ENCODE measurements around the gene UBXN7.

DNA sequence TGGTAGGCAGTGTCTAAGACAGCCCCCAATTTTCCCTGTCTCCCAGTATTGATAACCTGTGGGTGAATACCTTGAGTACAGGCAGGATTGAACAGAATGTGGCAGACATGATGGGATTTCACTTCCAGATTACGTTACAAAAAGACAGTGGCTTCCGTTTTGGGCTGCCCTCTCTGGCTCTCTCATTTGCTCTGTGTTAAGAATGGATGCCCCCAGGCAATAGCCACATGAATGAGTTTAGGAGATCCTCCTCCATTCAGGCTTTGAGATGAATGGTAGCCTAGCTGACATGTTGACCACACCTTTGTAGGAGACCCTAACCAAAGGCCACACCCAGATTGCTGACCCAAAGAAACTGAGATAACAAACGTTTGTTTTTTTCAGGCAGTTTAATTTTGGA, 34.3 kb downstream of the UBXN7 start:
- TF ChIP-seq, protein P1, sequence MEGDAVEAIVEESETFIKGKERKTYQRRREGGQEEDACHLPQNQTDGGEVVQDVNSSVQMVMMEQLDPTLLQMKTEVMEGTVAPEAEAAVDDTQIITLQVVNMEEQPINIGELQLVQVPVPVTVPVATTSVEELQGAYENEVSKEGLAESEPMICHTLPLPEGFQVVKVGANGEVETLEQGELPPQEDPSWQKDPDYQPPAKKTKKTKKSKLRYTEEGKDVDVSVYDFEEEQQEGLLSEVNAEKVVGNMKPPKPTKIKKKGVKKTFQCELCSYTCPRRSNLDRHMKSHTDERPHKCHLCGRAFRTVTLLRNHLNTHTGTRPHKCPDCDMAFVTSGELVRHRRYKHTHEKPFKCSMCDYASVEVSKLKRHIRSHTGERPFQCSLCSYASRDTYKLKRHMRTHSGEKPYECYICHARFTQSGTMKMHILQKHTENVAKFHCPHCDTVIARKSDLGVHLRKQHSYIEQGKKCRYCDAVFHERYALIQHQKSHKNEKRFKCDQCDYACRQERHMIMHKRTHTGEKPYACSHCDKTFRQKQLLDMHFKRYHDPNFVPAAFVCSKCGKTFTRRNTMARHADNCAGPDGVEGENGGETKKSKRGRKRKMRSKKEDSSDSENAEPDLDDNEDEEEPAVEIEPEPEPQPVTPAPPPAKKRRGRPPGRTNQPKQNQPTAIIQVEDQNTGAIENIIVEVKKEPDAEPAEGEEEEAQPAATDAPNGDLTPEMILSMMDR (IDR thresholded peaks at IDR 0.05 in 2 of 3, conservative IDR thresholded peaks at IDR 0.05 in 1 of 3; ENCODE audit: borderline replicate concordance in 1 of 3, insufficient read depth in 1 of 3, low read depth in 2 of 3, low read length in 2 of 3), result no peak
- TF ChIP-seq POLR2AphosphoS5 (IDR thresholded peaks at IDR 0.05; ENCODE audit: low read depth, low read length), result no peak
- TF ChIP-seq, protein P2, sequence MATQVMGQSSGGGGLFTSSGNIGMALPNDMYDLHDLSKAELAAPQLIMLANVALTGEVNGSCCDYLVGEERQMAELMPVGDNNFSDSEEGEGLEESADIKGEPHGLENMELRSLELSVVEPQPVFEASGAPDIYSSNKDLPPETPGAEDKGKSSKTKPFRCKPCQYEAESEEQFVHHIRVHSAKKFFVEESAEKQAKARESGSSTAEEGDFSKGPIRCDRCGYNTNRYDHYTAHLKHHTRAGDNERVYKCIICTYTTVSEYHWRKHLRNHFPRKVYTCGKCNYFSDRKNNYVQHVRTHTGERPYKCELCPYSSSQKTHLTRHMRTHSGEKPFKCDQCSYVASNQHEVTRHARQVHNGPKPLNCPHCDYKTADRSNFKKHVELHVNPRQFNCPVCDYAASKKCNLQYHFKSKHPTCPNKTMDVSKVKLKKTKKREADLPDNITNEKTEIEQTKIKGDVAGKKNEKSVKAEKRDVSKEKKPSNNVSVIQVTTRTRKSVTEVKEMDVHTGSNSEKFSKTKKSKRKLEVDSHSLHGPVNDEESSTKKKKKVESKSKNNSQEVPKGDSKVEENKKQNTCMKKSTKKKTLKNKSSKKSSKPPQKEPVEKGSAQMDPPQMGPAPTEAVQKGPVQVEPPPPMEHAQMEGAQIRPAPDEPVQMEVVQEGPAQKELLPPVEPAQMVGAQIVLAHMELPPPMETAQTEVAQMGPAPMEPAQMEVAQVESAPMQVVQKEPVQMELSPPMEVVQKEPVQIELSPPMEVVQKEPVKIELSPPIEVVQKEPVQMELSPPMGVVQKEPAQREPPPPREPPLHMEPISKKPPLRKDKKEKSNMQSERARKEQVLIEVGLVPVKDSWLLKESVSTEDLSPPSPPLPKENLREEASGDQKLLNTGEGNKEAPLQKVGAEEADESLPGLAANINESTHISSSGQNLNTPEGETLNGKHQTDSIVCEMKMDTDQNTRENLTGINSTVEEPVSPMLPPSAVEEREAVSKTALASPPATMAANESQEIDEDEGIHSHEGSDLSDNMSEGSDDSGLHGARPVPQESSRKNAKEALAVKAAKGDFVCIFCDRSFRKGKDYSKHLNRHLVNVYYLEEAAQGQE (IDR thresholded peaks at IDR 0.05; ENCODE audit: low read depth), result no peak
- no peak for TF ChIP-seq ZNF274 (IDR thresholded peaks at IDR 0.05; ENCODE audit: low read depth, low read length)
- no peak for TF ChIP-seq EGR1 (IDR thresholded peaks at IDR 0.05; ENCODE audit: low read depth)
- no peak for TF ChIP-seq CEBPB (IDR thresholded peaks at IDR 0.05; ENCODE audit: low read depth)
